Renal pelvis (tissue), 4 donors: ENCODE measurements around the gene KIAA1958. TPM values are rescaled to one million over a fixed set of nuclear protein-coding genes. Genes with fewer than 3 reads are reported as not detected.

Experiments
- DNase-seq: peaks from one replicate; pipeline ENCODE4 v3.0.0-alpha.2; 2013
- polyA plus RNA-seq, 3 donors: library from polyadenylated mRNA; unstranded; fragments of 120-200 nt; gene quantifications; one replicate each; pipeline ENCODE4 v1.2.1, GENCODE V29; 2013; ENCODE audit not compliant: insufficient read length in 3 of 3

Gene KIAA1958
- polyA plus RNA-seq, 3 donors = 13.2 to 18.9 (median 17.3) TPM

DNA sequence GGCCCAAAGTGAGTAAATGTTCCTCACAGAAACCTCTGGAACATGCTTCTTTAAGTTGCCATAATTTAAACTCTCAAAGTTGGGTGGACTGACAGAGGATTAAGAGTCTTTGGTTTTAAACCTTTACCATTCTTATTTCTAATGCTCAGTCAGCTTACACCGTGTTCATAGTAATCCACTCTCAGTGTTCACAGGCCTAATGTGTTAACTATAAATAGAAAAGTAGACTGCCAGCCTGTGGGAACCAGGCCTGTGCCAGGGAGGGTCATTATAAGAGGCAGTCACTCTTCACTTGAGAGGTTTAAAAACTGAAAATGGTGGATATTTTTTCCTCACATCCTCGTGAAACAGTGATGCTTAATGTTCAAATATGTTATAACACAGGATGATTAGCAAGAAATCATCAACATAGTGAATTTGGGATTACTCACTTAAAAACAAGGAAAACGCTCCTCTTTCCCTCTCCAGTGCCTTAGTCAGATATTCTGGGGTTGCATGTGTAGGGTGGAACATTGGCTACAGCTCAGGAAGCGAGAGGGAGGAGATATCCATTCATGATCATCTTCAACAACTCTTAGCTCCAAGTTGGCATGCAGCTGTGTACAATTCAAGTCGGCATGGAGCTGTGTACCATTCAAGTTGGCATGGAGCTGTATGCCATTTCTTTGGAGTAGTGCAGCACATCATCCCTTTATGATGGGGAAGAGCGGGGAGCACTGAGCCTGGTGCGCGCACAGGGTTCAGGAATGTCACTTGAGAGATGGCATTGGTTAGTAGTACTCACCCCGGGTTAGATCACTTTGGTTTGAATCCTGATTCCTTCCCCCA, 65.8 kb downstream of the KIAA1958 start:
- DNase-seq = no peak

DNA sequence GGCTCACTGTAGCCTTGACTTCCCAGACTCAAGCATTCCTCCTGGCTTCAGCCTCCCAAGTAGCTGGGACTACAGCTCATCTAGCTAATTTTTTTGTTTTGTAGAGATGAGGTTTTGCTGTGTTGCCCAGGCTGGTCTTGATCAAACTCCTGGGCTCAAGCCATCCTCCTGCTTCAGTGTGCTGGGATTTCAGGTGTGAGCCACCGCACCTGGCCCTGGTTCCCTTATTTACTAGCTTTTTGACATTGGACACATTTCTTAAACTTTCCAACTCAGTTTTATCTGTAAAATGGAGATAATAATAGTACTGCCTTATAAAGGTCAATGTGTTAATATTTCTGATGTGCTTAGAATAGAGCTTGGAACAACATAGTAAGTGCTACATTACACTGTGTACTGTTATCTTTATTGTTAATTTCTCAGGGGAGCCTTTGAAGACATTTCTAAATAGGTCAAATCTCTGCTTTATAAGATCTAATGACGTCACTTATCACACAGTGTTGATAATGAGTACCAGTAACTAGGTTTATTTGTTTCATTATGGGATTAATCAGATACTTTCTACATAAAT, 66.7 kb downstream of the KIAA1958 start:
- no peak for DNase-seq

DNA sequence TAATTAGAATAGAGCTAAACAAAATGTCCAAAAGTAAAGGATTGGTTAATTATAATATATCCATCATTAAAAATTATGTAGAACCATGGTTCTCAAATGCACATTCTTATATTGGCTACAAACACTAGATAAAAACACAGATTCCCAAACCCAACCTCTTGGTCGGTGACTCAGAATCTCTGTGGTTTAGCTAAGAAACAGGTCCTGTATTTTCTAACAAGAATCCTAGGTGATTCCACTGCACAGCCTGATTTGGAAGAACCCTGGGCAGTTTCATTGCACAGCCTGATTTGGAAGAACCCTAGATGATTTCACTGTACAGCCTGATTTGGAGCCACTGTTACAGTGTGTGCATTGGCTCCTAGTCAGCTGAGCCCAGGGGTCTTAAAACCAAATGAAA, 67.9 kb downstream of the KIAA1958 start:
- DNase-seq = no peak

DNA sequence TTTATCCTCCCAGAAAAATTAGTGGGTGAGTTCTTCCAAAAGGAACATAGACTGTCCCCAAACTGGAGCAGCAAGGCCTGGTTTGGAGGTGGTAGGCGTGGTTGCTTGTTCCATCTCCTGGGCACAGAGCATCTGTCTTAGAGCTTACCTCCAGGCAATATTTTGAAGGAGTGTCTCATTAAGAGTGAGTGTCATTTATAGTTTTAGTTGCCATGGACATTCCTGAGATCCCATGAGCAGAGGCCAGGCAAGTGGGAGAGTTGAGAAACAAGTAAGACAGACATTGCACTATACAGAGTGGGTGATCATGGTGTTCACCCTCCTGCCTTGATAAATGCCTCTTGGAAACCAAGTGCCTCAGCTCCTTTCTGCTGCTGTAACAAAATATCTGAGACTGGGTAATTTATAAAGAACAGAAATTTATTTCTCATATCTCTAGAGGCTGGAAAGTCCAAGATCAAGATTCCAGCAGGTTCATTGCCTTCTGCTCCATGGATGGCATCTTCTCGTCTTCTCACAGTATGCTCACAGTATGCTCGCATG, 68.5 kb downstream of the KIAA1958 start:
- DNase-seq = no peak

DNA sequence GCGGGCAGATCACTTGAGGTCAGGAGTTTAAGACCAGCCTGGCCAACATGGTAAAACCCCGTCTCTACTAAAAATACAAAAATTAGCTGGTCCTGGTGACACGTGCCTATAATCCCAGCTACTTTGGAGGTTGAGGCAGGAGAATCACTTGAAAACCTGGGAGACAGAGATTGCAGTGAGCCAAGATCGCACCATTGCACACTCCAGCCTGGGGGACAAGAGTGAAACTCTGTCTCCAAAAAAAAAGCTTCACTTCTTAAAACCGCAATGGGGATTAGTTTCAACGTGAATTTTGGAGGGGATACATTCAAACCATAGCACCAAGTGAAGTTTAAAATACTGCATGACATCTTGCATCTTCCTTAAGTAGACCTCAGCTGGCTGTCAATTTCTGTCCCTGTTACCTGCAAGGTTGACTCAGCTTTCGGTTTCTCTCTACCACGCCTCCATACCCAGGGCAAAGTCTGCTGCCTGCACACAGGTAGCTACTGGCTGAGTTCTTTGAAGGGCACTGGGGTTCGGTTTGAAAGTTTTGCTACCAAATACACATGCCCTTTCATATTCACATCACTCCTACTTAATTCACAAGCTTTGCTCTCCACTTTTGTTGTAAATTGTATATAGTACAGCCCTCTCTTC, 69.3 kb downstream of the KIAA1958 start:
- DNase-seq = no peak

DNA sequence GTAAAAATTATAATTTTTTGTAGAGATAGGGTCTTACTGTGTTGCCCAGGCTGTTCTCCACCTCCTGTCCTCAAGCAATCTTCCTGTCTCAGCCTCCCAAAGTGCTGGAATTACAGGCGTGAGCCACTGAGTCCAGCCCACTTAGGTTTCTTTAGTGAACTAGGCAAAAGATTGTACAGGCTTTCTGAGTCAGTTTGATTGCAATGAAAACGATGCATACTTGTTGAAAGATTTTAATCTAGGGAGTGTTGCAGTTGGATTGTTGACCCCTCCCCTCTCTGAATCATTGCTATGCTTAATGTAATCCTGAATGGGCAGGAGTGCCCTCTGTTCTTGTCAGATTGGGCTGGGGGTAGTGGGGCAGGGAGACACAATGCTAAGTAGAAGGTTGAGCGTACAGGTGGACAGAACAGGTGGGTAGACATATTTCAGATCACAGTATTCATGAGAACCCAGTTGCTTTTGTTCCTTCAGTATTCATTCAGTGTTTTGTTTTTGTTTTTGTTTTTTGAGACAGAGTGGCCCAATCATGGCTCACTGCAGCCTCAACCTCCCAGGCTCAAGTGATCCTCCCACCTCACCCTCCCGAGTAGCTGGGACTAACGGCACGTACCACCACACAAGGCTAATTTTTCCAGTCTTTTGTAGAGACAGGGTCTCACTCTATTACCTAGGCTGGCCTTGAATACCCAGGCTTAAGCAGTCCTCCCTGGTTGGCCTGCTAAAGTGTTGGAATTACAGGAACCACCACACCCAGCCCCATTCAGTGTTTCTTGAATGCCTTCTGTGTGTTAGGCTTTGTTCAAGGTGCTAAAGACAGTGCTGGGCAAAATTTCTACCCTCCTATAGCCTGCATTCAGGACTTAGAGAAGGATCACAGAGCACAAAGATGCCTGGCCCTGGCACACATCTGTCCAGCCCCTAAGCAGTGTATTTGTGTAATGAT, 70.1 kb downstream of the KIAA1958 start:
- DNase-seq = no peak

DNA sequence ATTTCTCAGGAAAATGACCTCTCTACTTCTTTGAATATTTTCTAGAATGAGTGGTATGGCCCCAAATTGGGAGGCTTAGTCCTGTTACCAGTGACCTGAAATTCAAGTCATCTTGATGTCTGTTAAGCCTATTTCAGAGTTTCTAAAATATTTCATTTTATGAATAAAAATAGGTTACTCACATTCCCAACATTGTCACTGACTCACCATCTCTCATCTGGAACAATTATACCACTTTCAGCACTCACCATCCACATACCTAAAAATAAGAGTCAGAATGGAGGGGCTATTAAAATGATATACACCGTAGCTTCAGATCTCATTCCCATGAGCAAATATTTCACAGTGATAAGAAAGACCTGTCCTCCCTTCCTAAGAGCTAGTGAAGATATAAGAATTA, 71.8 kb downstream of the KIAA1958 start:
- no peak for DNase-seq

DNA sequence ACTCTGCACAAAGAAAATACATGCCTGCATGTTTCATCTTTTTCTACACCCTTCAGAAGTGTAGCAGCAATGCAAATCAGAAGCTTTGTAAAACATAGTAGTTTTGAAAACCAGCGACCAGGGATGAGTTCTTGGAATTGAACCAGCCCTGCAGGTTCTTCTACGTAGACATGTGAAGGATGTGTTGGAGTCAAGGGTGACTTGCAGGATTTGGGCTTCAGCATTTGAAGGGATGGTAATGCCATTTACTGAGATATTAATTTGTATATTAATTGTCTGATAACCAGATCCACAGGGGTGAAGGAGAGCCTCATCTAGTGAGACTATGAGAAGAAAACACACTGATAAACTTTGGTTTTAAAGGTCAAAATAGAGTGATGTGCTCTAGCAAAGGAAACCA, 72.4 kb downstream of the KIAA1958 start:
- DNase-seq = no peak

DNA sequence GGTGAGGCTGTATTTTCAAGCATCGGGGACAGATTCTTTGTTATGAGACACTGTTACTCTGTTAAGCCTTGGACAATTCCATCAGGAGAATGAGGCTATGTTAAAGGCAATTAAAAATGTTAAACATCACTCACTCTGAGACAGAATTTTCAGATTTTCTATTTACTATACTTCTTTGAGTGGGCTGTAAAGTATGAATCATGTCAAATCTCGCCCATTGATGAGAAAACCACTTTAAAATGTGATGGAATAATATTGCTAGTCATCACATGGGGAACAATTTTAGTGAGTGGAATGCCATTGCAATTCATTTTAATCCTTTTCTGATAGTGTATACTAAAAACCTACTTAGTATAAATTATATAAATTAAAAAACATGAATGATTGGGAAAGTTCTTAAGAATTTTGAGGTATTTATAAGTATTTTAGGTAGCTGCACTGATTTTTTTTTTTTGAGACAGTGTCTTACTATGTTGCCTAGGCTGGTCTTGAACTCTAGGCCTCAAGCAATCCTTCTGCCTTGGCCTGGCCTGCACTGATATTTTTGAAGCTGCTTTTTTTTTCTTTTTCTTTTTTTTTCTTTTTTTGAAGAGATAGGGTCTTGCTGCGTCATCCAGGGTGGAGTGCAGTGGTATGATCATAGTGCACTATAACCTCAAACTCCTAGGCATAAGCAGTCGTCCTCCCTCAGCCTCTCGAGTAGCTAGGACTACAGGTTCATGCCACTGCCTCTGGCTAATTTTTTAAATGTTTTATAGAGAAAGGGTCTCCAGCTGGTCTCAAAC, 73.2 kb downstream of the KIAA1958 start:
- no peak for DNase-seq

DNA sequence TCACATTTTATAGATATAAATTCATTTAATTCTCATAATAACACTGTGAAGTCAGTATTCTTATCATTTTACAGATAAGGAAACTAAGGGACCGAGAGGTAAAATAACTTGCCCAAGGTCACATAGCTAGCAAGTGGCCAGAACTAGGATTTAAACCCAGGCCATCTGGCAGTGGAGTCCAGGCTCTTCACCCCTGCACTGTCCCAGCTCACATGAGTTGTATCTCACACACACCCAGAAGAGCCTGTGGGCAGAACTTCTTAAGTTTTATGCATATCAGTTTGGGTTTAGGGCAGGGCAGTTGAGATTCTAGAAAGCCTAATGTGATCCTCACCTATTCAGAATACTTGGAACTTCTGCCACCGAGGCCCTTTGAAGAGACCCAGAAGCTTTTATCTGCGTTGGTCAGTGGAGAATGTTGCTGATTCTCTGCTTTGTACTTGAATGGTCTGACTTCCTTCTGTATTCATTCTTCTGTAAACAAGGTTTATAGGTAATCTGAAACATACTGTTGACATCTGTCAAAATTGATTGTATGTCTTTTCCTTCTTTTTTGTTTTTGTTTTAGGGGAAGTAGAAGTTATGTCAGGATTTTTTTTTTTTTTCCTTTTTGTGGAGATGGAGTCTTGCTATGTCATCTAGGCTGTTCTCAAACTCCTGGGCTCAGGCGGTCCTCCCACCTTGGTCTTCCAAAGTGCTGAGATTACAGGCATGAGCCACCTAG, 75.8 kb downstream of the KIAA1958 start:
- DNase-seq = no peak

DNA sequence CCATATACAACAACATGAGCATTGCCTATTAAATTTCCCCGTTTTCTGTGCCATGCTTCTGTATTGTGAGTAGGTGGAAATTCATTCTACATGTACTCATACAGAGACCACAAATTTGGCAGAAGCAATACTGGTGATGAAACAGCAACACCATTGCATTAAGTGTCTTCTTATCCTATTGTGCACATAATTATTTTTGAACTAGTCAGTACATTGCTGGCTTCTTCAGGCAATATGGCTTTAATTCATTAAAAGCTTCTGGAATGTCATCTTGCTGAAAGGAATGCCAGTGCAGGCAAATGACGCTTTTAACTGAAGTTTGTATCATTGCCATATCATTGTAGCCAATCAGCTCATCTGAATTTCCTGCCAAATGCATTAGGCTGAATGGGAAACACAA, 82.6 kb downstream of the KIAA1958 start:
- DNase-seq = no peak

DNA sequence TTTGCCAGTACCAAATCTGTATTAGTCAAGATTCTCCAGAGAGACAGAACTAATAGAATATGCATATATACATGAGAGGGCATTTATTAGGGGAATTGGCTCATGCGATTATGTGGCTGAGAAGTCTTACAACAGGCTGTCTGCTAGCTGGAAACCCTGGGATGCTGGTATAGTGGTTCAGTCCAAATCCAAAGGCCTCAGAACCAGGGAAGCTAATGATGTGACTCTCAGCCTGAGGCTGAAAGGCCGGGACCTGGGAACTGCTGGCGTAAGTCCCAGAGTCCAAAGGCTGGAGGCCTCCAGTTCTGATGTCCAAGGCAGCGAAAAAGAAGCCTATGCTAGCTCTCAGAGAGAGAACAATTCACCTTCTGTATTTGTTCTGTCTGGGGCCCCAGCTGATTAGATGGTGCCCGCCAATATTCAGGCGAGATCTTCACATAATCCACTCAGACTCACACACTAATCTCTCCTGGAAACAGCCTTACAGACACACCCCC, 84.1 kb downstream of the KIAA1958 start:
- no peak for DNase-seq

DNA sequence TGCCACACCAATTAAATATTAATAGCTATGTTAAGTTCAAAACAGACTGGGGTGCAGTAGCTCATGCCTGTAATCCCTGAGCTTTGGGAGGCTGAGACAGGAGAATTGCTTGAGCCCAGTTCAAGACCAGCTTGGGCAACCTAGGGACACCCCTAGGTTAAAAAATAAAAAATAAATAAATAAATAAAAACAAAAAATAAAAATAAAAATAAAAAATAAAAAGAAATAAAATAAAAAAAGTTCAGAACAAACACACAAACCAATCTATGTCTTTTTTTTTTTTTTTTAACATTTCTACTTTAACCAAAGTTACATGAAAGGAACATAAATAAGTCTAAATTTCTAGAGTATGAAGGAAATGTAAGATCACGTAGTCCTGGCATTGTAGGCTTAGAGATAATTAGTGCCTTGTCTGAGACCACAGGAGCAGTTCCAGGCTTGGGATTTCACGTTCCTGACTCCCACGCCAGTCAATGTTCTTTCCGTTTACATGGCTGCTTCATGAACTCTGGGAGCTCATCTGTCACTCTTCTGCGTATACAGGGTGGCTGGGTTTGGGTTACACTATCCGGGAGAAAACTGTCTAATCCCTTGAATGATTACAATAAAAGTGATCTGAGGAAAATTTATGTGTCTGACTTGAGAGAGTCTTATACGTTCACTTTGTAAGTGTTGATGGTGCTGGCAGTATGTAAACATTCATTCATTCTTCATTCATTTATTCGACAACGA, 85.2 kb downstream of the KIAA1958 start:
- peak; percentile 61 for DNase-seq

DNA sequence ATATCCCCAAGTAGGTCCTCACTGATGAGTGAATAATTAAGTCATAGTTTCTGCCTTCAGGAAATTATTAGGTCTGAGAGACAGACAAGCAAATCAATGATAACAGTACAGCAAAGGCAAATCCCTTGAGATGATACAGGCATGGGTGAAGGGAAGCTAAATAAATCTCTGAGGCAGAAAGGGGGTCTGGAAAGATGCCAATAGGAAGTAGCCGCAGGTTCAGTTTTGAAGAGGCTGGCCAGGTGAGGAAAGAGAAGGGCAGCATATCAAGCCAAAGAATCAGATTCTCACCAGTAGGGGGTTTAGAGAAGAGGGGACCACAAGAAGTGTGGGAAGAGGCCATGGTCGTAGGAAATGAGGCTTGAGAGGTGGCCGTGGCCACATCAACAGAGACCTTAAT, 85.8 kb downstream of the KIAA1958 start:
- no peak for DNase-seq

DNA sequence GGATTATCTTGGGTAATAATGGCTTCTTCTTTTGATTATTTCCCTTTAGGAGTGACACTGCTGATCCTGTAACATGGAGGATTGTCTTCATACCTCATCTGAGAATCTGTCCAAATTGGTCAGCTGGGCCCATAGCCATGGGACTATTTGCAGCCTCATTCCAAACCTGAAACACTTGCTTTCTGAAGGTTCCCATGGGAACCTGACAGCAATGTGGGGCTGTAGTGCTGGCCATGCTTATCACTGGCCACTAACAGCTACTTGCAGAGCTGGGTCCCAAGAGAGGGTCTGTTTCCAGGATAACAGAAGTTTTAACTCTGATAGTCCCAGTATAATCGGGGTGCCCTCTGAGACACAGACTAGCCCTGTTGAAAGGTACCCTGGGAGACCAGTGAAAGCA, 87.4 kb downstream of the KIAA1958 start:
- no peak for DNase-seq

DNA sequence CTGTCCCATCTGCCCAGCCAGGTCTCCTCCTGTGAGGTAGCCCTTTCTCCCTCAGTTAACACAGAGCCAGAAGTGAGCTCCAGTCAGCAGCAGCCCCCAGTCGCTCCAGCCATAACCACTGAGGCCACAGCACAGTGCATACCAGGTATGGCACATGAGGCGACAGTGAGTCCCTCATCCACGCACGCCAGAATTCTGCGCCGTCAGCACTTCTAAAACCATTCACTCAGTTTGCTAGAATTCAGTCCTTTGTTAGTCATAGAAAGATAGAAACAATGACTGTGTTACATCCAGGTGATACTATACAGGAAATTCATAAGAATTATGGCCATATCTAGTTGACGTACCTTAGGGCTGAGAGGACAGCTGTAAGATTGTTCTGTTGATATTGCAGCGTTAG, 88.5 kb downstream of the KIAA1958 start:
- no peak for DNase-seq

DNA sequence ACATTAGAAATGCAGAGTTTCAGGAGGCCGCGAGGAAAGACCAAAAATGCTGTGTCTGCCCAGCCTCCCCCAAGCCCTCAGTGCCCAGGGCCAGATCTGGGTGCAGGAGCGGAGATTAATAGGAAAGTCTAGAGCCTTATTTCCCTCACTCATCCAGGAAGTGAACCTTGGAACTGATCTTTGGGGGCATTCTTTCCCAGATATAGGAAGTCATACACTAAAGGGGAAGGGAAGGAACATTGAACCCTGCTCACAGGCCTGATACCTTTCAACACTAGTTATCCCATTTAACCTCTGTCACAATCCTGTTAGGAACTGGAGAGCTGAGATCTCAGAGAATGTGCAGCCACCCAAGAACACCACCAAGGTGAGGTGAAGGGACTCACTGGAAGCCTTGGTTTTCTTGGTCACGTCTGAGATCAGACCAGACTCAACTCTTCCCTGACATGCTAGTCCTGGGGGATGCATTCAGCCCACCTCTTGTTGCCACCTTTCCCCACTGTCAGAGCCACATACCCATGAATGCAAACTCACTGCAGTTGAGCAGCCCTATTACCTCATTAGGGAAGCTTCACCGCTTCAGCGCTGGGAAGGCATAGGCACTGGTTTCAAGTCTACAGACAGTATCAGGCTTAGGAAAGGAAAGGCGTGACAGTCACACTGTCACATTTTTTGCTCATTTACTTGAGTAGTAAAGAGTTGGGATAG, 95.0 kb downstream of the KIAA1958 start:
- DNase-seq = no peak

DNA sequence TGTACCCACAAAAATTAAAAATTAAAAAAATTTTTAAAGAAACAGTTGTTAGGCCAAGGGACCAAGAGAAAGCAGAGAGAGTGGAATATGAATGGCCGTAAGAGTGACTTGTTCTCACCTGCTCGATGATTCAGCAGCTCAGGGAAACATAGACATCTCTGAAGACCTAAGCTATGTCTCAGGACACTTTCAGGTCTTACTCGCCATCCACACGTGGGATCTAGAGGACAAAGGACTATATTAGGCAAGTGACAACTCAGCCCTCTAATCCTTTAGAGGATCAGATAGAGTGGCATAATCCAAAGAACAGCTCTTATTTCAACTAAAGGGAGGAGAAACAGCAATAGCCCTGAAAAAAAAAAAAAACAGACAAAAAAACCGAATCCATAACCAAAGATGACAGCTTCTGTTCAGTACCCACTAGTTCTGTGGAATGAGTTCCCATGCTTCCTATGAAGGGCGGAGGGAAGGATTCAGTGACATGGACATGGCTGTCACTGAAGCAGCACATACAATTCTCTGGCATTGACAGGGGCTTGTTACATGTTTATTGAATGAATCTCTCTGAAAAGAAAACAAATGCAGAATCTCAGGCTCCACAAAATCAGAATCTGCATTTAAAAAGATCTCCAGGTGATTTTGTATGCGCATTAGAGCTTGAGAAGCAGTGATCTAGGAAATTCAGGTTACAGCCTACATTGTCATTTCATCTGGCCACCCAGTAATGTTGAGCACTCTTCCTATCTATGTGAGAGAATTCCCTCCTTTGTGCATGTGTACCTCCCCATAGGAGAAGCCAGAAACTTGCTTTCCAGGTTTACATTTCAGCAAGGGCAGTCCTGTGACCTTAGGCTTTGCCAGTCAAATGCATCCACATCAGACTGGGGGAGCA, 96.0 kb downstream of the KIAA1958 start:
- no peak for DNase-seq
